Tibial nerve (tissue), 4 donors: ENCODE measurements around the gene WDFY3. TPM values are rescaled to one million over a fixed set of nuclear protein-coding genes. Genes with fewer than 3 reads are reported as not detected.
A peak's percentile ranks its signal among the peaks of the same experiment; 100 is the strongest.

ENCODE experiments used
- DNase-seq, 2 donors: peaks; one replicate each; pipeline ENCODE4 v3.0.0-alpha.2; 2019; ENCODE audit warnings: low spot score in 2 of 2
- H3K27ac ChIP-seq, 4 donors: fragments of 200-600 bp; sonication (generic) in 3 of 4; one replicate each; pipeline ENCODE4 v1.5.1; 2017 to 2019; ENCODE audit warnings: mild to moderate bottlenecking in 1 of 4
- H3K27me3 ChIP-seq, 2 donors: fragments of 200-600 bp; sonication (generic) in 1 of 2; one replicate each; pipeline versions ENCODE4 v1.5.1 to v1.6.0; 2017 to 2019
- H3K36me3 ChIP-seq, 3 donors: fragments of 200-600 bp; sonication (generic); one replicate each; pipeline ENCODE4 v1.5.1; 2018 to 2019
- H3K4me1 ChIP-seq, 4 donors: fragments of 200-600 bp; sonication (generic) in 3 of 4; one replicate each; pipeline ENCODE4 v1.5.1; 2017 to 2019
- H3K4me3 ChIP-seq, 4 donors: fragments of 200-600 bp; sonication (generic) in 3 of 4; one replicate each; pipeline ENCODE4 v1.5.1; 2017 to 2019; ENCODE audit warnings: mild to moderate bottlenecking in 1 of 4, moderate library complexity in 1 of 4
- H3K9me3 ChIP-seq, 4 donors: fragments of 200-600 bp; sonication (generic) in 3 of 4; one replicate each; pipeline ENCODE4 v1.5.1; 2017 to 2019
- CTCF ChIP-seq, 5 experiments: fragments of 200-600 bp in 3 of 5; fragments of 450-650 bp in 2 of 5; sonication (generic) in 3 of 5; IDR thresholded peaks; one replicate each; pipeline ENCODE4 v1.5.1; 2016 to 2019; ENCODE audit warnings: antibody characterized with exemption in 5 of 5, mild to moderate bottlenecking in 3 of 5, moderate library complexity in 2 of 5
- EP300 ChIP-seq, 2 donors: sonication (generic); formaldehyde crosslinking; IDR thresholded peaks; one replicate each; pipeline ENCODE4 v1.6.1; 2017; ENCODE audit warnings: antibody characterized with exemption in 2 of 2, mild to moderate bottlenecking in 1 of 2
- POLR2A ChIP-seq, 2 donors: fragments of 450-650 bp; IDR thresholded peaks; one replicate each; pipeline ENCODE4 v1.6.1; 2017; ENCODE audit warnings: antibody characterized with exemption in 2 of 2, mild to moderate bottlenecking in 2 of 2, moderate library complexity in 2 of 2
- WGBS, 2 donors: methylation state at CpG; one replicate each; pipeline ENCODE4 v1.1.5; 2018; 5-methylcytosine and 5-hydroxymethylcytosine counted together
- total RNA-seq, 4 donors: library from RNA; depleted of rRNA; stranded (reverse); fragments of >200 nt; gene quantifications; one replicate each; pipeline ENCODE4 v1.1.0, GENCODE V29; 2016

WDFY3 gene
- total RNA-seq, 4 donors from 2014 or later = 79.4 to 172 (median 116) TPM

GRCh38 chr4:84780719-84781118, 185.8 kb downstream of the WDFY3 start:
- Histone ChIP-seq H3K4me3 (no peak overlapping the region), H3K36me3 (peaks cover 0 to 86% (median 4%) of the 10 kb centered on the region in 3 donors), H3K4me1 (no peaks in the 10 kb centered on the region), H3K27me3 (no peaks in the 10 kb centered on the region), H3K27ac (no peak overlapping the region), H3K9me3 (no peaks in the 10 kb centered on the region)
- DNase-seq = no peak
- no peak for TF ChIP-seq EP300 (IDR thresholded peaks at IDR 0.05)
- TF ChIP-seq CTCF (IDR thresholded peaks at IDR 0.05) = no peak
- TF ChIP-seq POLR2A (IDR thresholded peaks at IDR 0.05) = no peak
- 93 to 99% methylated on average over 3 of the region's 3 CpGs for WGBS, 2 donors

GRCh38 chr4:84778041-84778440, 188.4 kb downstream of the WDFY3 start:
- H3K4me3 ChIP-seq = no peak overlapping the region
- H3K27ac ChIP-seq = no peak overlapping the region
- TF ChIP-seq EP300 (IDR thresholded peaks at IDR 0.05) (no peak), CTCF (IDR thresholded peaks at IDR 0.05) (no peak), POLR2A (IDR thresholded peaks at IDR 0.05) (no peak)
- H3K36me3 ChIP-seq = peaks cover 0 to 84% (median 4%) of the 10 kb centered on the region in 3 donors
- H3K27me3 ChIP-seq = no peaks in the 10 kb centered on the region
- H3K4me1 ChIP-seq = no peaks in the 10 kb centered on the region
- H3K9me3 ChIP-seq = no peaks in the 10 kb centered on the region
- DNase-seq = no peak

GRCh38 chr4:84767168-84767567, 199.3 kb downstream of the WDFY3 start:
- Histone ChIP-seq H3K27ac (no peak overlapping the region), H3K36me3 (peaks cover 0 to 68% (median 0%) of the 10 kb centered on the region in 3 donors), H3K4me1 (no peaks in the 10 kb centered on the region), H3K9me3 (no peaks in the 10 kb centered on the region), H3K27me3 (no peaks in the 10 kb centered on the region), H3K4me3 (no peak overlapping the region)
- no peak for TF ChIP-seq POLR2A (IDR thresholded peaks at IDR 0.05)
- no peak for TF ChIP-seq CTCF (IDR thresholded peaks at IDR 0.05)
- no peak for TF ChIP-seq EP300 (IDR thresholded peaks at IDR 0.05)
- no peak for DNase-seq
- 87 to 91% methylated on average over 3 of the region's 3 CpGs for WGBS, 2 donors

GRCh38 chr4:84753321-84753972, 213.0 kb downstream of the WDFY3 start:
- Histone ChIP-seq H3K4me1 (peaks cover 0 to 4% (median 0%) of the 10 kb centered on the region in 4 donors), H3K27me3 (no peaks in the 10 kb centered on the region), H3K36me3 (peaks cover 0 to 75% (median 0%) of the 10 kb centered on the region in 3 donors), H3K4me3 (no peak overlapping the region), H3K27ac (no peak overlapping the region), H3K9me3 (no peaks in the 10 kb centered on the region)
- no peak for TF ChIP-seq POLR2A (IDR thresholded peaks at IDR 0.05)
- TF ChIP-seq CTCF (IDR thresholded peaks at IDR 0.05) = no peak
- peak in 1 of 2 donors; percentile 70 for TF ChIP-seq EP300 (IDR thresholded peaks at IDR 0.05)
- DNase-seq = no peak
- 62 to 70% methylated on average over 7 of the region's 7 CpGs for WGBS, 2 donors

- H3K4me3 ChIP-seq = no peak overlapping the region
- H3K9me3 ChIP-seq = no peaks in the 10 kb centered on the region
- DNase-seq = no peak
- no peaks in the 10 kb centered on the region for H3K27me3 ChIP-seq
- TF ChIP-seq EP300 (IDR thresholded peaks at IDR 0.05) (no peak), POLR2A (IDR thresholded peaks at IDR 0.05) (no peak), CTCF (IDR thresholded peaks at IDR 0.05) (no peak)
- peaks cover 0 to 88% (median 0%) of the 10 kb centered on the region in 3 donors for H3K36me3 ChIP-seq
- H3K27ac ChIP-seq = no peak overlapping the region
- peaks cover 0 to 4% (median 0%) of the 10 kb centered on the region in 4 donors for H3K4me1 ChIP-seq
- WGBS, 2 donors = 80 to 88% methylated on average over 4 of the region's 4 CpGs
Observed at GRCh38 chr4:84751707-84752106, 214.8 kb downstream of the WDFY3 start.
